ENCODE data around the gene FXYD1.

Gene FXYD1

DNA sequence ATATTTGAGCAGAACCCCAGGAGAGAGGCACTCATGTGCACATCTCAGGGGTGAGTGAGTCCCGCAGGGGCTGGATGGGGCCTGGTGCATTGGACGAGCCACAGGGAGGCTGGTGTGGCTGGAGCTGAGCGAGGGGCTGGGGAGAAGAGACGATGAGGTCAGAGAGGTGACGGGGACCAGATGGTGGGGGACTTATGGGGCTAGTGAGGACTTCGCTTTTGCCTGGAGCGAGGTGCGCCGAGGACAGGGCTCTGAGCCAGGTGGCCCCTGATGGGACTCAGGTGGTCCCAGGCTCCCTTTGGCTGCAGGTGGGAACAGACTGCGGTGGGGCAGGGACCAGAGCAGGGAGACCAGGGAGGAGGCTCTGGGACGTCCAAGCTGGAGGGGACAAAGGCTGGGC is 29.9 kb upstream of the FXYD1 start:
- no peak for DNase-seq

DNA sequence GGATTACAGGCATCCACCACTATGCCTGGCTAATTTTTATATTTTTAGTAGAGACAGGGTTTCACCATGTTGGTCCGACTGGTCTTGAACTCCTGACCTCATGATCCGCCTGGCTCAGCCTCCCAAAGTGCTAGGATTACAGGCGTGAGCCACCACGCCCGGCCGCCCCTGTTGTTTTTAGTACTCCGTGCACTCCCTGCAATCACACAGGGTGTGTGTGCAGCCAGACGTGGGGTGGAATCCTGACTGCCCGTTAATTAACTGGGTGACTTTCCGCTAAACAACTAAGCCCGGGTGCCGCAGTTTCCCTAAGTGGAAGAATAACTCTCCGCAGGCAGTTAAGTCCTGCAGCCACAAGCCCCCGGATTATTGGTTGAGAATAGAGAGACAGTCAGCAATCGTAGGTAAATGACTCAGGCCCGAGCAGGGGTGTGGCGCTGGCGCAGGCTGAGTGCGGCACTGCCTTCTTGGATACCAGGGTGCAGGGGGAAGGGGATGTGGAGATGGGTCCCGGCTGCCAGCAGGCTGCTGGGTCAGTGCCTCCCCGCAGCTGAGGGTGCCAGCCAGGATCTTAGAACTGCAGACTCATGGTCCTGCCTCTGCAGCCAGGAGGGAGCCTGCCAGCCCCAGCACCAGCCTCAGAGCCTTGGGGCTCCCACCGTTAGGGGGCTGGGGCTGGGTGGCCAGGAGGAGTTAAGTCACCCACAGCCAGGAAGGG is 29.1 kb upstream of the FXYD1 start:
- no peak for DNase-seq

DNA sequence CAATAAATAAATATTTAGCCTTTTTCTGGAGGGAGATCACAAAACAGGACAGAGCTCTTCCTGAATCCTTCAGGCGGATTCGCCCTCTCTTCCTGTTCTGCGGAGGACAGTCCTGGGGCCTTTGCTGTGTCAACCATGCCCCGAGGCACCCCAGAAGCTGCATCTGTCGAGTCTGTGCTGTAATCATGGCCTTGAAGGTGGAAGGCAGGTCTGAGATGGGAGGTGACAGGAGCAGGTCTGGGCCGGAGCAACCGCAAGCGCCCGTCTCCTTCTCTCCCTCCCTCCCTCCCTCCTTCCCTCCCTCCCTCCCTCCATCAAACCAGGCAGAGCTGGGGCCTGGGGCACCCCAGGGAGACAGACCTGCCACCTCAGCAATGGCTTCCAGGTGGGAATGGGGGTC is 27.6 kb upstream of the FXYD1 start:
- DNase-seq, result no peak

DNA sequence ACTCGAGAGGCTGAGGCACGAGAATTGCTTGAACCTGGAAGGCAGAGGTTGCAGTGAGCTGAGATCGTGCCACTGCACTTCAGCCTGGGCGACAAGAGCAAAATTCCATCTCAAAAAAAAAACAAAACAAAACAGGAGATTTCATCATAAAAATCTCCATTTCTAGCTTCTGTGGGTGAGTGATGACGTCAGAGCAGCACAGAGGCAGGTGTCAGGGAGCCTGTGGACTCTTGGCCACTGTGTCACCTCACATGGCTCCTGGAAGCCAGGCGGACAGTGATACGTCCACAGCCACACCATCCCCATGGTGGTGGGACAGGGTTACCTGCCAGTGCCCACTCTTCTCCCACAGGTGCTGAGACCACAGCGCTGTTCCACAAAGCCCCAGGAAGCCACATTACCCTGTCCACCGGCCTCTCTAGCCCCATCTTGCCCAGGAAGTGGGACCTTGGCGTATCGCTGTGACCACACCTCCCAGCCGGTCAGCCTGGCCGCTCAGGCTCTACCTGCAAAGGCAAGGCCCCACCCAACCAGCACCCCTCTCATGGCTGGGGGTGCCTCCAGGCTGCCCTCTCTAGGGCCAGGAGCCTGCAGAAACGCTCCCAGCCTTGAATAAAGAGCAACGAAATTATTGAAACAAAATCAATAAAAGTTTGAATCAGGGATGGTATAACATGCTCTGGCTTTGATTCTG is 25.5 kb upstream of the FXYD1 start:
- peak in 2 of 3 donors; percentile 24 to 31 for DNase-seq

DNA sequence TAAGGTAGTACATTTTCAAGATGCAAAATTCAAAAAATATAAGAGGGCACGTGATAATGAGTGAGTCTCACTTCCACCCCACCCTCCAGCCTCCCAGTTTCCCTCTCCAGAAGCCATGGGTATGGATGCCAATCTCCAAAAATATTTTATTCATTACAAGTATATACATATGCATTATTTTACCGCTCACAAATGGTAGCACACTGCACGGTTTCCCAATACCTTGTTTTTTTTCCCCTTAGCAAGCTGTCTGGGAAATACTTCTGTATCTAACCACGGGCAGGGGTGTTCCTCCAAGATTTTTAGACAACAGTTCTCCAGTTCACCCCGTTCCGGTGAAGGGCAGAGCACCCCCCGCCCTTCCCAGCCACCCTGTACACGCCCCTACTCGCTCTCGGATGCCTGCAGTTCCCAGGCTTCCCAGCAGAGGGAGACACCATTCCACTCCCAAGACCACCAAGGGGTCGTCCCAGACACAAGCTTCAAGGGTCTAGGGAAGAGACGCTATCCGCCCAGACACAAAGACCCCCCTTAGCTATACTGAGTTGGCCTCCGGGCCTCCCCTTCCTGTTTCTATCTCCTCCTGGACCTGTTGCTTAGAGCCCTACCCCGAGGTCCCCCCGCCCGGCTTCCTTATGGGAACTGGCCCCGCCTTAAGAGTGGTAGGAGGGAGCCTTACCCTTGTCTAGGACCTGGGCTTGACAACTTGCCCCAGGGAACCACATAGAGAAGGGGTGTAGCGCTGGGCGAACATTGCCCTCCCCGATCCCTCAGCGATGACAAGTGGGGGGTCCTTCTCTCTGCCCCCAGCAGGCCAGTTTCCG is 24.1 kb upstream of the FXYD1 start:
- peak; percentile 55 to 72 (median 63) for DNase-seq

DNA sequence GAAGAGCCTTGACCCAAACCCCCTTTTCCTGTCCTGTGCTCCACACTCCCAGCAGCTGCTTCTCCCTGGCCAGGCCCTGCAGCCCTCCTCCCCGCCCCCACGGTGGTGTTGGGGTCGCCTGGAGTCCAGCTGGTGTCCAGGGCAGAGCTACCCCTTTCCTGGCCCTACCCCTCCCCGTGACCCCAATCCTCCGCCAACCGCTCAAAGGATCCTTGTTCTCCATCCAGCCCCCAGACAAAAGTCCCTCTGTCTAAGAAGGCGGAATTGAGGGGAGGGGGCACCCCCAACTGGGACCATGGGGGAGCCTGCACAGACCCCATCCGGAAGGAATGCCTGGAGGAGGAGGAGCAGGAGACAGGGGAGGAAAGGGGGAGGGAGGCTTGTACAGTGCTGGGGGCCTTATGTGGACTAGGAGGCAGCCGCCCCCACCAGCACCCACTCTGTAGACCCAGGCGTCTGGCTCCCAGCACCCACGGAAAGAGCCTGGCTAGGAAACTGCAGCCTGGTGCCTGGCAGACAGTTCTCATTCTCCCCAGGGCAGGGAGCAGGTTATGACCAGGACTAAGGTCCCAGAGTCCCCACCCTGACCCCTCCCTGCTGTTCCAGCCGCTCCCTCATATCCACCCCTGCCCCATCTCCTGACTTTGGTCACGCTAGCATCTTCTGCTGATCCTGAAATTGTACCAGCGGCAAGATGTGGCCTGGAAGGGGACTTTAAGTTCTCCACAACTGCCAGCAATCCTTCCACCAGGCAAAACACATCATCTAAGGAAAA is 23.3 kb upstream of the FXYD1 start, which contains the start of gene FXYD3:
Gene FXYD3 (plus strand): TSS at position 647 of the 775 bp plus-strand sequence. CDS start 3,554 bp downstream, outside the sequence.
- DNase-seq, result no peak

DNA sequence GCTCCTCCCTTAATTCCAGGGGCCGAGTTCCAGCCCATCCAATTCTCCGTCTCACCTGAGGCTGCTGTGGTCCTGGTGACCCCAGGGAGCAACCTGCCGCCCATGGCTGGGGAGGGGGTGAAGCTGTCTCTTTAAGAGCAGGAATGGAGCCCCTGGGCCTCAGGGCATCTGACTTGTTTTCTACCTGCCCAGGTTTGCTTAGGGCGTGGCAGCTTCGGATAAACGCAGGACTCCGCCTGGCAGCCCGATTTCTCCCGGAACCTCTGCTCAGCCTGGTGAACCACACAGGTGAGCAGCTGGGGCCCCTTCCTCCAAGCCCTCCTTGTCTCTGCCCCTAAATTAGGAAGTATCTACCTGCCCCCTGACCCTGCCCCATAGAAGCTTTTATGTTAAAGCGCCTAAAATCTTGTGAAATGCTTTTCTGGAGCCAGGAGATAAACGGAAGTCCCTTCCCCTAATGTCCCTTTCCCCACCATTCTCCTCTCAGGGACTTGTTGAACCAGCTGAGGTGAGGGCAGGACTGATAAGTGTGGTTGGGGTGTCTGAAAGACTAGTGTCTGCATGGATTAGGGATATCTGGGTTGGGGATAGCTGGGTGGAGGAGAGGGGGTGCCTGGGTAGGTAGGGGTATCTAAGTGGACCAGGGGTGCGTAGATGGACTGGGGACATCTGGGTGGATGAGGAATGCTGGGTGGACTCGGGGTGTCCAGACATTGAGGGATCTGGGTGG is 22.4 kb upstream of the FXYD1 start:
- DNase-seq, result no peak

DNA sequence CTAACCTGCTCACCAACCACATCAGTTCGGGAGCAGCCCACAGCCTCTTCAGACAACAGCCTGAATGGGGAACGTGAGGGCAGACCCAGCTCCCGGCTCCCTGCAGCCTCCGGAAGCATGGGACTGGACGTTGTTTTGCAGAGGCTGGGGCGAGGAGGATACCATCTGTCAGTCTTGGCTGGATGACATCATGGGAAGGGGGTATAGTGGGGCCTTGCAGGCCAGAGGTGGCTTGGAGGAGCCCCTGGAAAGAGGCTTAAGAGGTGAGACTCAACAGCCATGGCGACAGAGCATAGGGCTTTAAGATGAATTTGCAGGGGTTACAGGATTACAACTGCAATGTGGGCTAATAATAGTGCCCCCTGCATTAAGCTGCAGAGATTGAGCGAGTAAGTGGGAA is 21.5 kb upstream of the FXYD1 start:
- no peak for DNase-seq

DNA sequence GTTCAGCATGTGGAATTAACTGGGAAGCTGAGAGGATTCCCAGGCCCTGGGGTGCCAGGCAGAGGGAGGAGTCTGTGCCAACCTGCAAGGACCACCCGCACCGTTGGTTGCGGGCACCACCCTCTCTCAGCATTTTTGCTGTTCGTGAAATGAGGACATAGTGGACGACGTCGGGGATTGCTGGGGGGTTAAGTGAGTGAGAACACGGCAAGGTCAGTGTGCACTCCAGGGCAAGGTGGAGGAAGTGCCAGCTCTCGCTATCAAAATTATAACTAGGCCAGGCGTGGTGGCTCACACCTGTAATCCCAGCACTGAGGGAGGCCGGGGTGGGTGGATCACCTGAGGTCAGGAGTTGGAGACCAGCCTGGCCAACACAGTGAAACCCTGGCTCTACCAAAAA is 20.8 kb upstream of the FXYD1 start:
- no peak for DNase-seq

DNA sequence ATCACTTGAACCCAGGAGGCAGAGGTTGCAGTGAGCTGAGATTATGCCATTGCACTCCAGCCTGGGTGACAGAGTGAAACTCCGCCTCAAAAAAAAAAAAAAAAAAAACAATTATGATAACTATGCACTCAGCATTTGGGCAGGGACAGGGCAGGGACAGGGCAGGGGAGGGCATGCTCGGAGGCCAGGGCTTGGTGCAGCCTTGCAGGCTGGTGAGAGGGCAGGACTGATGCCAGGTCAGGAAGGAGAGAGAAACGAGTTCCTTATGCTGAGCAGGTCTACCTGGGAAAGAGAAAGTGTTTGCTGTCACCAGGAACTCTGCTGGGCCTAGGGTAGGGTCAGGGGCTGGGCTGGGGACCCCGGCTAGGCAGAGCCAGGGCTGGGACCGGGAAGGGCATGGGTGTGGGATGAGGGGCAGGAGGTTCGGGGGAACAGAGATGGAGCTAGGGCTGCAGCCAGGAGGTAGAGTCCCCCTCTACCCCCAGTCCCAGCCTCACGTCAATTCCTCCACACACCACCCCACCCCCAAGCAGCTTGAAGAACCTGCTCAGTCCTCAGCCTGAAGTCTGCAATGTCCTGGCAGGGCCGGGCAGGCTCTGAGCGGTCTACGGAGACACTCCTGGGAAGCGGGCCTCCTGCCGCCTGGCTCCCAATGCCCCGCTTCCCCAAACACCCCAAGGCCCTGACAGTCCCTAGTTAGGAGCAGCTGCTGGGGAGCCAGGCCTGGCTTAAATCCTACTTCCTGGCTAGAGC is 20.2 kb upstream of the FXYD1 start:
- no peak for DNase-seq

DNA sequence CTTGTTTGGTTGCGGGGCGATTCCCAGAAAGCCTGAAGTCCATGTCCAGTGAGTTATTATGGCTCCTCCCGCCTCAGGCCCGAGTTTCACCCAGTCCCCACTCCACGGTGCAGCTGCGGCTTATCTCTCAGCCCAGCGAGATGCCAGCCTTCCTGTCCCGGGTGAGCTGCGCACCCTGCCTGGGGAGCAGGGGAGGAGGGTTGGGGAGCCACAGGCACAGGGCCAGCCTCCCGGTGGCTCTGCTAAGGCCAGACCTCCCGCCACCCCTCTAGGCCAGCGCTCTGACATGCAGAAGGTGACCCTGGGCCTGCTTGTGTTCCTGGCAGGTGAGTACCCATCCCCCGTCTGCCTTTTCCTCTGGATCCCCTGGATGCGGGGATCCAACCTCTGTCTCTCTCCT is 19.5 kb upstream of the FXYD1 start:
- DNase-seq, result no peak

DNA sequence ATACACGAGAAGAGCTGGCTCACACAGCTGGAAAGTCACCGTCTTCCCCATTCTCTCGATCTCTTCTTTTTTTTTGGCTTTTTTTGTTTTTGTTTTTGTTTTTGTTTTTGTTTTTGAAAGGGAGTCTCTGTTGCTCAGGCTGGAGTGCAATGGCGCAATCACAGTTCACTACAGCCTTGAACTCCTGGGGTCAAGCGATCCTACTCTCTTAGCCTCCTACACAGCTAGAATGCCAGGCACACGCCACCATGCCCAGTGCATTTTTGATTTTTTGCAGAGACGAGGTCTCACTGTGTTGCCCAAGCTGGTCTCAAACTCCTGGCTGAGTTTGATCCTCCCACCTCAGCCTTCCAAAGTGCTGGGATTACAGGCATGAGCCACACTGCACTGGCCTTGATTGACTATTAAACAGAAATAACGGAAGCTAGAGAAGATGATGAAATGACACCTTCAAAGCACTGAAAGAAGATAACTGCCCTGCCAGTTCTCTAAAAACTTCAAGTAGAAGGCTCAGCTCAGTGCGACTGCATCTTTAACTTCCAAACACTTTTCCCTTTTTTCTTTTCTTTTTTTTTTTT is 19.0 kb upstream of the FXYD1 start:
- peak in 2 of 3 donors; percentile 38 to 52 for DNase-seq

DNA sequence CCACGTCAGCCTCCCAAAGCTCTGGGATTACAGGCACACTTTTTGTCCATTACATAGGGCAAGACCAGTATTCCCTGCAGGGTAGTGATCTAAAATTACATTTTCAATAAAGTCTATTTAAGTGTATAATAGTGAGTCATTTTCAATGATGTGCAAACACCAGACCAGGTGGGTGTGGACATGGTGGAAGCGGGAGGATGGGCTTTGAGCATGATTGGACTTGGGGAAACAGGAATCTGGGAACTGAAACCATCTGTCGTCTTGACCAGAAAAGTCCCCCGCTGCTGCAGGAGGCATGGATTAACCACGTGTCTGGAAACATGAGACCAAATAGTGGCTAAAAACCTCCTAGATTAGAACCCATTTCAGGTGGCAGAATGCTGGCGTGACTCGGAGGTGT is 18.1 kb upstream of the FXYD1 start:
- DNase-seq, result peak; percentile 94 to 97 (median 97)

DNA sequence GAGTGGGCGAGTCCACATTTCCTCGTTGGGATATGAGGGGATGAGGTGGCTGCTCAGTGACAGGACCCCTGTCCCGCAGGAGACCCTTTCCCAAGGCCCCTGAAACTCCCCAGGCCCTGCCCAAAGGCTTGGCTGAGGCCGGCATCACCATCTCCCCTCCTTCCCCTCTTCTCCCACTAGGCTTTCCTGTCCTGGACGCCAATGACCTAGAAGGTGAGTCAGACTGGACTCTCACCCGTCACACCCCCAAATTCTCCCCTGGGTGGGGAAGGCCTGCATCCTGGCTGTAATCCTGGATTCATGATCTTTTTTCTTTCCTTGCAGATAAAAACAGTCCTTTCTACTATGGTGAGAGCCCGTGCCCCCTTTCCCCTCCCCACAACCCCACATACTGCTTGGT is 17.7 kb upstream of the FXYD1 start:
- DNase-seq, result peak; percentile 61 to 70 (median 67)

DNA sequence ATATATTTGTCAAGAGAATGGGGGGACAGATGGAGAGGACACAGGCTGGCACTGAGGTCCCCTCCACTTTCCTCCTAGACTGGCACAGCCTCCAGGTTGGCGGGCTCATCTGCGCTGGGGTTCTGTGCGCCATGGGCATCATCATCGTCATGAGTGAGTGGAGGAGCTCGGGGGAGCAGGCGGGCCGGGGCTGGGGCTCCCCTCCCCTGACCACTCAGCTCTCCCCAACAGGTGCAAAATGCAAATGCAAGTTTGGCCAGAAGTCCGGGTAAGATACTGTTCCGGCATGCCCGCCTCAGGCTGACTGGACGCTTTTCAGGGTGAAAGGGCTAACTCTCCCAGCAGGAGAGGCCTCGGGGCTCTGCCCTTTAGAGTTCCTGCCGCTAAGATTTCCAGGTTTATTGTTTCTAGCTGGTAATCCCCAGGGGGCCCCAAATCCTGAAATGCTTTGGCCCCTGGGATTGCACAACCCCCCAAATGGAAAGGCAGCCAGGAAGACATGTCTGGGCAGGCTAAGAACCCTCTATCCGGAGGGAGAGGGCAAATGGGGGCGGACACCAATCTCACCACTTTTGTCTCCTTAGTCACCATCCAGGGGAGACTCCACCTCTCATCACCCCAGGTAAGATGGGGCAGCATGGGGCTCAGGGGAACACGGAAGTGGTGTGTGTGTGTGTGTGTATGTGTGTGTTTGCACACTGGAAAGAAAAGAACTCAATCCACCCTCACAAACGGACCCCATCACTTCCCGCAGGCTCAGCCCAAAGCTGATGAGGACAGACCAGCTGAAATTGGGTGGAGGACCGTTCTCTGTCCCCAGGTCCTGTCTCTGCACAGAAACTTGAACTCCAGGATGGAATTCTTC is 15.7 kb upstream of the FXYD1 start:
- no peak for DNase-seq

DNA sequence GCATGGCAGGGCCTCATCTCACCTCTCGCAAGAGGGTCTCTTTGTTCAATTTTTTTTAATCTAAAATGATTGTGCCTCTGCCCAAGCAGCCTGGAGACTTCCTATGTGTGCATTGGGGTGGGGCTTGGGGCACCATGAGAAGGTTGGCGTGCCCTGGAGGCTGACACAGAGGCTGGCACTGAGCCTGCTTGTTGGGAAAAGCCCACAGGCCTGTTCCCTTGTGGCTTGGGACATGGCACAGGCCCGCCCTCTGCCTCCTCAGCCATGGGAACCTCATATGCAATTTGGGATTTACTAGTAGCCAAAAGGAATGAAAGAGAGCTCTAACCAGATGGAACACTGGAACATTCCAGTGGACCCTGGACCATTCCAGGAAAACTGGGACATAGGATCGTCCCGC is 15.1 kb upstream of the FXYD1 start:
- DNase-seq, result peak; percentile 64 to 84 (median 82)

DNA sequence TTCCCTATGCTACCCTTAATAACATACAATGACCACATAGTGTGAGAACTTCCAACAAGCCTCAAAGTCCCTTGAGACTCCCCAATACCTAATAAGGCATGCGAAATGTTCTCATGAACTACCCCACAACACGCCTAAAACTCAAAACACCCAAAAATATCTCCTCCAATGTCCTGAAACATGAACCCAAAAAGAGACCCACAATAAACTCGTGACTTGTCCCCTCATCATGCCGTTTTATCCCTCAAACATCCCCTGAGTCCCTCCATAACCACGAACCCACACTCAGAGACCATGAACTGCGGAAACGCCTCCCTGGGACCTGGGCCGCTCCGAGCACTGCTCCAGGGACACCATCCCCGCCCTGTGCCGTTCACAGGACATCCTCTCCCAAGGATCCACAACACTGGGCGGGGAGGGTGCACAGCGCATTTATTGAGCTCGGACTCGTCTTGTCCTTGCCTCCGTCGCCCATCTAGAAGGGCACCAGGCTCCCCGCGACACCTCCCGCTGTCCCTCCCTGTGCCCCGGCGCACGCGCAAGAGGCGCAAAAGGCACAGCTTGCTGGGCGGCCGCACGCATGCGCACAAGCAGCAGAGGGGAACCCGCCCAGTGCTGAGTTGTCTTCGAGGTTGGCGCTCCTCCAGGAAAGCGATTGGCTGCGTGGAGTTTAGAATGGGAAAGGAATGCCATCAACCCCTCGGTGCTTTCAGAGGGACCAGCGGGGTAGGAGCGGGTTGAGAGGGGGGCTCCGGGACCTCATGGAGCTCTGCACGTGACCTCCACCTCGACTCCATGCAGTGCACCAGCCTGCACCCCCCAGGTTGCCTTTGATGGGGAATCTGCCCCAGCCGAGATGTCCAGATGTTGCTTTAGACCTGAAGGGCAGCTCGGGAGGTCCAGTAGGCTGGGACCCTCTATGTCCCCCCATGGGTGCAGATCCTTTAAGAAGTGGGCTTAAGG is 14.2 kb upstream of the FXYD1 start:
- DNase-seq, result peak; percentile 94 to 97 (median 96)

DNA sequence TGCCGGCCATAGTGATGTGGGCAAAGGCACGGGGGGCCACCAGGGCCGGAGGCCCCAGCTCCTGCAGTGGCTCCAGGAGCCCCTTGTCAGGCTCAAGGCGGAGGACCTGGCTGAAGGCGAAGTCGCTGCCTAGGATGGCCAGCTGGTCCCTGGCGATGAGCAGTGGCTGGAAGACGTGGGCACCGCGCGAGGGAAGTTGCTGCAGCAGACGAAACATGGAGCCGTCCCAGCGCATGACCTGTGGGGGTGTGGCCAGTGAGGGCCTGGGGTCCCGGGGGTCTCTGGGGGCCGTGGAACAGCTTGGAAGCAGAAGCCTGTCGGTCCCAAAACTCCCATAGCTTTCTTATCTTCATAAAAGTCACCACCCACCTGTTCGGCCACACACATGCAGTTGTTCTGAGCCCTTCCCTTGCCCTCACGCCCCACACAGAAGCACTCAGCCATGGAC is 13.3 kb upstream of the FXYD1 start:
- DNase-seq, result no peak

All from suppressor macrophage treated with lipopolysaccharide for 1 hour (primary cell).